HG03139 (cell line): ENCODE measurements around the gene CENPP.

Experiments used
- ATAC-seq: cut with Tn5 transposase; IDR thresholded peaks from one replicate; pipeline ENCODE4 v1.9.1; 2021; ENCODE audit not compliant: unreplicated experiment

Gene CENPP

GRCh38 chr9:92668746-92669526 lies 343.2 kb downstream of the CENPP start:
- no peak for ATAC-seq

GRCh38 chr9:92669527-92669889 lies 343.8 kb downstream of the CENPP start:
- ATAC-seq, result peak; percentile 2
